Measurements from ENCODE around the gene GHSR.

GHSR gene

DNA sequence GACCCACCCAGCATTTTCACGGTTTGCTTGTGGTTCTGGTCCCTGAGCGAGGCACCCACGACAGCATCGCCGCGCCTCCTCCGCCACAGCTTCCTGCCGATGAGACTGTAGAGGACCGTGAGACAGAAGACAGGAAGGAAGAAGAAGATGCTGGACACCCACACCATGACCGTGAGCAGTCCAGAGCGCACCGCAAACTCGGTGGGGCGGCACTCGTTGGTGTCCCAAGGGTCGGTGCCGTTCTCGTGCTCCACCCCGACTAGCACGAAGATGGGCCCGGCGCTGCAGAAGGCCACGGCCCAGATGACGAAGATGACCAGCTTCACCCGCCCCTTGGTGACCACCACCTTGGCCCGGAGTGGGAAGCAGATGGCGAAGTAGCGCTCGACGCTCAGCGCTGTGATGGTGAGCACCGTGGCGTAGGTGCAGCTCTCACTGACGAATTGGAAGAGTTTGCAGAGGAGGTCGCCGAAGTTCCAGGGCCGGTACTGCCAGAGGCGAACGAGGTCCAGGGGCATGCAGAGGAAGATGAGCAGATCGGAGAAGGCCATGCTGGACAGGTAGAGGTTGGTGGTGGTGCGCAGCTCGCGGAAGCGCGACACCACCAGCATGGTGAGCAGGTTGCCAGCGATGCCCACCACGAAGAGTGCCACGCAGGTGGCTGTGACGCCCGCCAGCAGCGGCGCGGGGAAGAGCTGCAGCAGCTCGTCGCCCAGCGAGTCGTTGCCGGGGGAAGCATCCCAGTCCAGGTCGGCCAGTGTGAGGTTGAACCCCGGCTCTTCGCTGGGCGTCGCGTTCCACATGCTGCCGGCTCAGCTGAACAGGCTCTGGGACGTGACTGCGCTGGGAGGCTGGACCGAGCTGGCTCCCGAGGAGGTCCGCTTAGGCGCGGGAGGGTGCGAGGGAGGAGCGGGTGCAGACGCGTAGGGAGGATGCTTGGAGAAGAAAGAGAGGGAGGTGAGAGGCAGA, at the start of gene GHSR:
Gene GHSR (minus strand): TSS at position 846 of the 969 bp plus-strand sequence. CDS start 43 bp downstream, at position 803.
- peak; percentile 16 for DNase-seq

GRCh38 chr3:172490198-172490669, 42.0 kb upstream of the GHSR start:
- peak; percentile 80 for DNase-seq

DNA sequence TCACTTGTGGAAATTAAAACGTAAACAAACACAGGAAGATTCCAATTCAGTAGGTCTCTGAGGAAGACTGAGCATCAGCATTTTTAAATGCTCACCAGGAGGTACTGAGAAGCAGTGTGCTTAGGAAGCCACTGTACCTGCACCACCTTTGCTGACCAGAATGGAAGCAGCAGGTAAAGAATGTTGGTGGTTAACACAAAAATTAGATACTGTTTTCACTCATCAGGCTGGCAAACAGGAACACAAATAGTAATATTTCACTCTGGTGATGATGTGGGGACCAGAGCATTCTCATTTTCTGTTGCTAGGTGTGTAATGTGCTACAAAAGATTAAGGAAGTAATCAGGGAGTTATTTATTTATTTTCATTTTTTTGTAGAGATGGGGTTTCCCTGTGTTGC, 29.9 kb upstream of the GHSR start:
- DNase-seq = no peak

DNA sequence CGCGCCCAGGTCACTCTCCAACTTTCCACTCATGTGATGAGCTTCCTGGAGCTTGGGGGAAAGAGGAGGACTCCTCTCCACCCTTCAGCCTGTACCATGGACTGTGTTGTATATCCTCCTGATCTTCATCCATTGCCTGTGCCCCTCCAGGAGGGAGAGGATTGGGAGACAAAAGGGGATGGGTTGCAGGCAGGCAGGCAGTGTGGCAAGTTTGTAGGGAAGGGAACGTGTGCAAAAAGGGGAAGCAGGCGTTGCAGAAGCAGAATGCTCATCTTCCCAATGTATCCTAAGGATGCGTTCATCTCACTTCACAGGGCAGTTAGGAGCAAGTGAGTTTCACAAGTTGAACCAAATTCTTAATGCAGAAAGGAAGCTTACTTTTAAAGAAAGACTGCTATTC, 28.1 kb upstream of the GHSR start:
- no peak for DNase-seq

DNA sequence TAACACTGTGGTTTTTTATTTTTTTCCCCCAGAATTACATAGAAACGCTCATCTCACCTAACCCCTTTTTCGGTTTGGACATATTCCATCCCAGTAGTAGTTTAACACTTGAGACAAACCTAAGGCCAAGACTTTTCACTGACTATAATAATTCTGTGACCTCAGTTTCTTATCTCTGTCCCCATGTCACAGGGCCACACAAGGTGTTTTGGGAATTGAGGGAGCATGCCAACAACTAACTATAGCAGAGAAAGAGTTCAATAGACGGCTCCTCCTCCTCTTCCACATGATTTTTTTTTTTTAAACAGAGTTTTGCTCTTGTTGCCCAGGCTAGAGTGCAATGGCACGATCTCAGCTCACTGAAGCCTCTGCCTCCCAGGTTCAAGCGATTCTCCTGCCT, 27.4 kb upstream of the GHSR start:
- no peak for DNase-seq

DNA sequence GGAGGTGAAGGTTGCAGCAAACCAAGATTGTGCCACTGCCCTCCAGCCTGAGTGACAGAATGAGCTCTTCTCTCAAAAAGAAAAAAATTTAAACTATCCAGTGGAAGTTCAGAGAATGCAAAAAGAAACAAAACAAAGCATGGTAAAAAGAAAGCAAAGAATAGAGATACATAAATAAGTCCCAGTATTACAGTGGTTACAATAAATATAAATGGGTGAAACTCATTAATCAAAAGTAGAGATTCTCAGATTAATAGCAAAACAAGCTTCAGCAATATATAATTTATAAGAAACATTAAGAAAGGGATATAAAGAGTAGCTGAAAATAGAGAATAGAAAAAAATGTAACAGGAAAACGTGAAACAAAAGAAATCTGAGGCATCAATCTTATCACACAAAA, 23.6 kb upstream of the GHSR start:
- no peak for DNase-seq

DNA sequence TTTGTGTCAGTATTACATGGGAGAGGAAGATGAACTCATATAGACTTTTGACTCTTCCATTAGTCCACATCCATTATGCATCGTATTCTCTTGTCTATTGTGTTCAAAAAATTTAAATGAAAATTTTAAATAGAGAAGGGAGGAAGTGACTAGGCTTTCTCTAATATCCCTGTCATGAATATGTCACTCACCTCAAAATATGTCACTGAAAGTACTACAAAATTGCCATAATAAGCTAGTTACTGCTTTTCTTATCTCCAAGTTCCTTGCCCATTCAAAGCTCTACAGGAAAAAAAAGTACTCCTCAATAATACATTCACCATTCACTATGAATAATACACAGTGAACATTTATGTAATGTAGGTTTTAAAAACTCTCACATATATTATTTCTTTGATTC, 22.3 kb upstream of the GHSR start:
- no peak for DNase-seq

GRCh38 chr3:172467170-172467824, 19.0 kb upstream of the GHSR start:
- DNase-seq = no peak

- no peak for DNase-seq
Measured at GRCh38 chr3:172466553-172467130, 18.4 kb upstream of the GHSR start.

- DNase-seq = no peak
Measured at GRCh38 chr3:172465281-172465680, 17.0 kb upstream of the GHSR start.

DNA sequence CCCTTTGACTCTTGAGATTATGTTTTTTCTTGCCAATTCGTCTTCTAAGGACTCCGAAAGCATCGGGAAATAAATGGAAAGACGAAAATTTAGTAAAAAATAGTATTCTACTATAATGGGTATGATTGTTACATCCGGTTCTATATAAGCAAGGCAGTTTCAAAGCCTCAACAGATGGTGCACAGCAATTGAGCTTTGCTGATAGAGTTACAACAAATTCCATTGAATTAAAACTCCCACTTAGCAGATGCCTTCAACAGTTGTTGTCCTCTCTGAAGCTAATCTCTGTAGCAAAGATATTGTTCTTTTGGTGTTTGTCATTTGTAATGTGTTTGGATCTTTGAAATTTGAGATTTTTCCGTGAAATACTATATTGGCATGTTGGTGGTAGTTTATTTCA, 16.1 kb upstream of the GHSR start:
- no peak for DNase-seq

- peak; percentile 57 for DNase-seq
Measured at GRCh38 chr3:172461530-172462138, 13.4 kb upstream of the GHSR start.

DNA sequence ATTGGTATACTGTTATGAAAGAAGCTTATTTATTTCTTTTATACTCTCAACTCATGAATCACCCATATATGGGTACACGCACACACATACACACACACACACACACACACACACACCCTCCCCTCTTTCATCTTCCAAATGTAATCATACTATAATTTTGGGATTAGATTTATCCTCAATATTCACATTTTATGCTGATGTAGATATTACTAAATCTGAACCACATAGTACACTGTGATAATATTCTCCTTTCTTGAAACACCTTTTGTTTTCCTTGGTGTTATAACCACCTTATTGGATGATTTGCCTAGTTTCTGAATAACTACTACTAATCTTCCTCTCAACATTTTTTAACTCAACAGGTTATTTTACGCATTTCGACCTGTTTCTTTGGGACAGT, 8.1 kb upstream of the GHSR start:
- no peak for DNase-seq

DNA sequence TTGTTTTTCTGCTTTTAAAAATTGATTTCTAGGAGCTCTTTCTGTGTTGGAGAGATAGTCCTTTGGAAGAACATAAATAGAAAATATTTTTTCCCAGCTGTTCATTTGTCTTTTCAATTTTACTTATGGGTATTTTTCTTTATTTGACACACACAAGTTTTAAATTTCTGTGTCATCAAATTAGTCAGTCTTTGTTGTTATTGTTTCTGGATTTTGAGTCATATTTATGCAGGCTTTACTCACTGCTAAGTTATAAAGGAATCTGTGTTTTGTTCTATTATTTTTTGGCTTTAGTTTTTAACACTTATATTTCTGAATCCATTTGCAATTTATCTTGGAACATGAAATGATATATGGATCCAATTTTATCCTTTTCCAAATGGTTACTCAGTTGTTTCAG, 5.9 kb upstream of the GHSR start:
- DNase-seq = no peak

DNA sequence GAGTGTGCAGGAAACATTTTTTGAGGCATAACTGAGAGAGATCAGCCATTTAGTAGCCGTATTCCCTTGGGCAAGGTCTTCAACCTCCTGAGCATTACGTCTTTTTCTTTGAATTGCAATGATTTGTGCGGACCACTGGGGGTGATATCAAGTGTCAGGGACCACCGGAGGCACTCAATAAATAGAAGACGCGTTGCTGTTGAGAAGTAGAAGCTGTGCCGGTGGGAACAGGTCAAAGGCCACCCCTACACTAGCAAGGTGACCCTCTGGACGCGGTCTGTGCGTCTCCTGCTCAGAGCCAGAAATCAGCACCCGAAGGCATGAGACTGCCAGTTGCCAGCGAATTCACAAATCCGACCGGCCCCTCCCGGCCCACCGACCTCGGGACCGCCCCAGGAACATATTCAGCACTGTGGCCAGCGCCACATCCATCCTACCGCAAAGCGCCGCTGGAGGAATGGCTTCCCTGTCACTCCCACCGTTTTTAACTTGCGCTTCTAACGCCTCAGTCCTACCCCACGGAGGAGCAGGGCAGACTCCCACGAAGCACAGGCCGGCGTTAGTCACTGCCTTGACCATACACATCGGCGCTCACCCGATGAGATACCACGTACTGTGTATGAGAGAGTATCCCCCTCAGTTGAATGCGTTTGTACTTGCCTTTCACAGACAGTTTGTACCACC, 1.4 kb upstream of the GHSR start:
- peak; percentile 7 for DNase-seq

DNA sequence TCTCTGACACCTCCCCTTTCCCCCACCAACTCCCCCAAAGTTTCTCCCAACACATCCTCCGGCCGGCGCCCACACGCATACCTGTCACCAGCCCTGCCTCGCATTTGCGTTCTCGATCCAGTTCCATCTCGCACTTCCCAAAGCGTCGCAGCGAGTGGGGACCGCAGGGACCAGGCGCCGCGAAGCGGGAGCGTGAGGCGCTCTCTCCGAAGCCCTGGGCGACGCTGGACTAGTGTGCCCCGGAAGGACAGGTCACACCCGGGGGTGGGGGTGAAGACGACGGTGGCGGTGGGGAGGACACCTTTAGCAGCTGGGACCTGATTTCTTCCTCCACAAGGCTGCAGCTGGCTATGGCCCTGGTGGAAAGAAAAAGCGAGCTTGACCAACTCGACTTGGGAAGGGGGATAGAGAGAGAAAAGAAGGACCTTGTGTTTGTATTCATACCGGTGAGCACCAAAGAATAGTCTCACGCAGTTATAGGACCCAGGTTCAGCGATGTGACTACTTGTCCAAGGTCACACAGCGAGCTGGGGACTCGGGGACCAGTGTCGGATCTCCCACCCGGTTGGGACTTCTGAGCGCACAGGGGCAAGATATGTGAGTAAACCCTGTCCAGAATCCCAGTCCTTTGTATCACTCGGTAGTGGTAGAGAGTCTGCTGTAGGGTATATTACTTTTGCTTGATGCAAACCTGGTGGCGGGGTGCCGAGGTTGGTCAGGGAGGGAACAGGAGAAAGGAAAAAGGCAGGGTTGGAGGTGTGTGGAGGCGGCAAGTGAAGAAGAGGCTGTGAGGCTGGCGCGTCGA, 607 bp upstream of the GHSR start:
- DNase-seq = no peak

- DNase-seq = no peak
Measured at GRCh38 chr3:172446198-172446597, 2.1 kb downstream of the GHSR start.

DNA sequence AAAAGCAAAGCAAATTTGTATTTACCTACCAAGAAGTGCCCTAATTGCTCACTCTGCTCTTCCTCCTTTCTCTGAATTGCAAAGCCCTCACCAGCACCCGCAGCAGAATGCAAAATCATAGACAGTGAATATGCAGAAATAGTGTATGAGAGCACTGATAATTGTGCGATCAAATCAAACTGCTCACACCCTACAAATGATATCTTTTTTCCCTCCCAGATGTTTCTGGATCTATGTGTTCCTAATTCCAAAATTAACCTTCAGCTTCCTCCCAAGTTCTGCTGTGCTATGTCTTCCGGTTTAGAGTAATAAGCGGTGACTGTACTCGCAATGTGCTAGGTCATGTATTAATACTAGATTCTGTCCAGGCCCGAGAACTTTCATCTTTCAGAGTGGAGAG, 3.4 kb downstream of the GHSR start:
- no peak for DNase-seq

DNA sequence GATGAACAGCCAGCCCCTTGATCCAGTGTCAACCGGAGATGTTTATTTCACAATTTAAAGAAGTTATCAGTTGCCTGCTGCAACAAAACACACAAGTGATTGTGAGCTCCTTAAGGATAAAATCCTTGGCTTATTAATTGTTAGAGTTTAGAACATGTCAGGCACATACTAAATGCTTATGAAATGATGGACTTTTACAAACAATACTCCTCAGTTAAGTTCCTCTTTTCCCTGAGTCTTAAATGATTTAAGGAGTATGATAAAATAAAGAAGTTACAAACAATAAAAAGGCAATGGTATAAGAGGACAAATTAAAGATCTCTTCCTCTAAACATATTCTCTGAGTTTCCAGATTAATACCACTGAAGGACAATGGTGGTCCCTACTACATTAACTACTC, 5.7 kb downstream of the GHSR start:
- no peak for DNase-seq

- DNase-seq = no peak
Measured at GRCh38 chr3:172441581-172441980, 6.7 kb downstream of the GHSR start.

DNA sequence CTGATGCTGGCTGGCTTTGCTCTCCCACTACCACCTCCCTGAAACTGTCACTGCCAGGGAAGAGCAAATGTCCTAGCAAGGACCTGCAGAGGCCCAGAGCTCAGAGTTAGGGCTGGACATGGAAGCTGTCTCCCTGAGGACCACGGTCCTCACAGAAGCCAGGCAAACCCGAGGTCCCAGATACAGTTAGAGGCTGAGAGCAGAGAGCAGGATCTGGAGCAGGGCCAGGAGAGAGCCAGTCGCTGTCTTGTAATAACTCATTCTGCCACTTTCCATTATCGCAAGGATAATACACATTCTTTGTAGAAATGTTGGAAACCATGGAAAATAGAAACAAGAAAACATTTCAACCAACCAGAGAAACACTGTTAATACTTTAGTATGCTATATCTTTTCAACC, 10.1 kb downstream of the GHSR start:
- DNase-seq = no peak

DNA sequence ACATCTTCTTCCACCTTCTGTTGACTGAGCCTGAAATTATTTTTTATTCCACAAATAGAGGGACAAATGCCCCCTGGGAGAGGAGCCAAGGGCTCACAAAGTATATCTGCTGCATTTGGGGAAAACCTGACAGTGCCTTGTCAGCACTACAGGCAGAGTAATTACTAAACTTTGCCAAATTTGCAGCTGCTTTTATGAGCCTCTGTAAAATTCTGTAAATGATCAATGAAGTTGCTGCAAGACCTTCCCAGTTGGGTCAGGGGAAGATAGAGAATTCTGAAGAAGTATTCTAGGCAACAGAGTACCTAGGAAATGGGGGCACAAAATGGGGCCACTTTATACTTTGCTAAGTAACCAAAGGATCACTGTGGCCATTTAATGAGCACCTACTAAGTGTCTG, 10.5 kb downstream of the GHSR start:
- DNase-seq = no peak

Measured in CD4-positive, alpha-beta T cell treated with Interleukin-17A for 1 hour (primary cell).